A549 (cell line): ENCODE results near the gene ARHGAP9. TPM values are rescaled to one million over a fixed set of nuclear protein-coding genes. Genes with fewer than 3 reads are reported as not detected.
A peak's percentile ranks its signal among the peaks of the same experiment; 100 is the strongest.

Source experiments
- ATAC-seq, 2 experiments: fragments of 200-7000 bp in 1 of 2; fragments of >200 bp in 1 of 2; cut with Nextera tagmentation in 1 of 2; cut with Tn5 transposase in 1 of 2; 3 replicates each; pipeline versions ENCODE4 v1.8.0 to v1.9.1; 2018 to 2020; ENCODE audit warnings: mild to moderate bottlenecking in 1 of 2, moderate library complexity in 1 of 2
- CTCF ChIA-PET: fragments of 300-600 bp; sonication (Branson Sonifier 250); formaldehyde crosslinking; extraction: SDS; loops from one replicate; lab custom pipeline; 2021; ENCODE audit warnings: antibody characterized with exemption, inconsistent platforms; lab: Yijun Ruan, JAX
- POLR2A ChIA-PET: fragments of 350-600 bp; formaldehyde crosslinking; extraction: SDS; loops from one replicate; lab custom pipeline; 2021; ENCODE audit warnings: antibody characterized with exemption, inconsistent platforms; lab: Yijun Ruan, JAX
- DNase-seq, 2 experiments: peaks; one replicate each; pipeline versions ENCODE4 v3.0.0 to v3.0.0-alpha.2; 2011 to 2016; ENCODE audit warnings: low read depth in 1 of 2, low spot score in 1 of 2
- FAIRE-seq: peaks from 2 replicates; lab custom pipeline; 2011; peaks lifted over from hg19 to GRCh38; lab: Jason Lieb, UNC
- H3K27ac ChIP-seq, 2 experiments: fragments of >200 bp; sonication (Bioruptor Twin); formaldehyde crosslinking; 3 replicates each; pipeline ENCODE4 v1.5.1; 2016 to 2017
- H3K4me1 ChIP-seq: fragments of >200 bp; sonication (Bioruptor Twin); formaldehyde crosslinking; 3 replicates; pipeline ENCODE4 v1.6.1; 2016
- H3K4me2 ChIP-seq: fragments of >200 bp; sonication (Bioruptor Twin); formaldehyde crosslinking; 3 replicates; pipeline ENCODE4 v1.6.1; 2016
- H3K4me3 ChIP-seq: fragments of >200 bp; sonication (Bioruptor Twin); formaldehyde crosslinking; 3 replicates; pipeline ENCODE4 v1.5.1; 2016
- H3K9me3 ChIP-seq: fragments of >200 bp; sonication (Bioruptor Twin); formaldehyde crosslinking; 3 replicates; pipeline ENCODE4 v1.6.1; 2016
- CHD2 ChIP-seq: fragments of 150-350 bp; IDR thresholded peaks from 2 replicates; pipeline ENCODE4 v1.6.1; 2014; ENCODE audit warnings: low read length; ENCODE audit not compliant: partially characterized antibody
- EHMT2 ChIP-seq: fragments of 200-600 bp; sonication (generic); IDR thresholded peaks from 2 replicates; pipeline ENCODE4 v1.6.1; 2016; ENCODE audit warnings: antibody characterized with exemption, low read depth, mild to moderate bottlenecking, moderate library complexity
- ESRRA ChIP-seq: fragments of 150-350 bp; IDR thresholded peaks from 2 replicates; pipeline ENCODE4 v1.6.1; 2014; ENCODE audit warnings: mild to moderate bottlenecking, low read length, borderline replicate concordance
- HOXA7 ChIP-seq: fragments of 250-450 bp; sonication (Bioruptor Pico); IDR thresholded peaks from 2 replicates; pipeline ENCODE4 v1.5.0; 2020; ENCODE audit warnings: mild to moderate bottlenecking, moderate library complexity
- JUNB ChIP-seq: fragments of >200 bp; sonication (Bioruptor Twin); formaldehyde crosslinking; IDR thresholded peaks from 2 replicates; pipeline ENCODE4 v1.6.1; 2016
- NR3C1 ChIP-seq: fragments of >200 bp; sonication (Bioruptor Twin); formaldehyde crosslinking; IDR thresholded peaks from 3 replicates; pipeline ENCODE4 v1.6.1; 2017
- PHF8 ChIP-seq: fragments of 200-600 bp; sonication (generic); IDR thresholded peaks from 2 replicates; pipeline ENCODE4 v1.6.1; 2016; ENCODE audit warnings: low read depth, mild to moderate bottlenecking, antibody characterized with exemption, moderate library complexity, borderline replicate concordance
- POLR2AphosphoS2 ChIP-seq: conservative IDR thresholded peaks from 2 replicates; pipeline ENCODE4 v1.6.1; 2012; ENCODE audit warnings: low read length, improper control_type of control experiment, inconsistent platforms
- RCOR1 ChIP-seq: fragments of 150-350 bp; IDR thresholded peaks from 2 replicates; pipeline ENCODE4 v1.6.1; 2014; ENCODE audit warnings: antibody characterized with exemption, low read length, low read depth
- SMC3 ChIP-seq: fragments of >200 bp; sonication (Bioruptor Twin); formaldehyde crosslinking; IDR thresholded peaks from 3 replicates; pipeline ENCODE4 v1.6.1; 2018; ENCODE audit warnings: inconsistent platforms
- TP53 ChIP-seq: fragments of 250-450 bp; sonication (Bioruptor Pico); IDR thresholded peaks from 2 replicates; pipeline ENCODE4 v1.5.0; 2021; ENCODE audit warnings: mild to moderate bottlenecking, moderate library complexity
- ZFP36 ChIP-seq: fragments of 450-650 bp; IDR thresholded peaks from 2 replicates; pipeline ENCODE4 v1.6.1; 2014; ENCODE audit warnings: borderline replicate concordance; ENCODE audit not compliant: partially characterized antibody
- ZNF302 ChIP-seq: fragments of 250-450 bp; sonication (Bioruptor Pico); IDR thresholded peaks from 2 replicates; pipeline ENCODE4 v1.9.0; 2021; ENCODE audit warnings: inconsistent platforms, mild to moderate bottlenecking, moderate library complexity
- ZSCAN20 ChIP-seq: fragments of 250-450 bp; sonication (Bioruptor Pico); IDR thresholded peaks from 2 replicates; pipeline ENCODE4 v1.8.0; 2022; ENCODE audit warnings: mild to moderate bottlenecking, moderate library complexity
- WGBS: methylation state at CpG from one replicate; pipeline ENCODE4 v1.1.6; 2017; ENCODE audit errors: missing lambda C conversion rate; 5-methylcytosine and 5-hydroxymethylcytosine counted together
- polyA plus RNA-seq, 4 experiments: library from polyadenylated mRNA; depleted of rRNA in 3 of 4; stranded (reverse); fragments of >200 nt; fragmentation: RNase III in 1 of 4; extraction: RNeasy Plus Mini Kit Qiagen cat#74134 plus additional on column Dnase treatment in 1 of 4; gene quantifications; 2 replicates in 3 of 4; 3 replicates in 1 of 4; pipeline ENCODE4 v1.2.3, GENCODE V29; 2011 to 2017
- TF ChIP-seq, protein P1 (sequence below): fragments of 150-350 bp; IDR thresholded peaks from 2 replicates; pipeline ENCODE4 v1.6.1; 2014; ENCODE audit warnings: low read depth, mild to moderate bottlenecking, low read length
- TF ChIP-seq, protein P2 (sequence below): IDR thresholded peaks from 2 replicates; pipeline ENCODE4 v1.6.1; 2012
- TF ChIP-seq, protein P3 (sequence below): IDR thresholded peaks from 2 replicates; pipeline ENCODE4 v1.6.1; 2012; ENCODE audit warnings: low read depth, borderline replicate concordance

ARHGAP9 gene
- polyA plus RNA-seq, 2 of the 4 experiments (the other 2 are of a cell fraction), result 0.25 TPM; not detected in 1

DNA sequence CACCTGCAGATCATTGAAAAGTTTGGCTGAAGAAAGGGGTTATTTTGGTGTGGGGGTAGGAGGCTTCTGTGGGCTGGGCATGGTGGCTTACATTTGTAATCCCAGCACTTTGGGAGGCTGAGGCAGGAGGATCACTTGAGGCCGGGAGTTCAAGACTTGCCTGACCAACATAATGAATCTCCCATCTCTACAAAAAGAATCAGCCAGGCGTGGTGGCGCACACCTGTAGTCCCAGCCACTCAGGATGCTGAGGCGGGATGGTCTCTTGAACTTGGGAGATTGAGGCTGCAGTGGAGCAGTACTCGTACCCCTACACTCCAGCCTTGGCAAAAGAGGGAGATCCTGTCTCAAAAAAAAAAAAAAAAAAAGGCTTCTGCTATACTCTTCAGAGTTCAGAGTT, 33.6 kb upstream of the ARHGAP9 start:
- ATAC-seq (no peak), FAIRE-seq (no peak), DNase-seq (no peak)
- CTCF ChIA-PET, result interaction anchor here (1.3 to 1.7 kb wide), 2 partner anchors 51 to 54 kb away, joined by 3 to 6 read pairs; no protein-coding TSS in a partner anchor
- no peak overlapping the region for H3K4me3 ChIP-seq
- H3K4me2 ChIP-seq, result no peak overlapping the region
- POLR2A ChIA-PET, result no interaction called here
- no peak for TF ChIP-seq ZNF302 (CRISPR knock-in tag)
- TF ChIP-seq ZSCAN20 (CRISPR knock-in tag), result no peak
- TF ChIP-seq, protein P1, sequence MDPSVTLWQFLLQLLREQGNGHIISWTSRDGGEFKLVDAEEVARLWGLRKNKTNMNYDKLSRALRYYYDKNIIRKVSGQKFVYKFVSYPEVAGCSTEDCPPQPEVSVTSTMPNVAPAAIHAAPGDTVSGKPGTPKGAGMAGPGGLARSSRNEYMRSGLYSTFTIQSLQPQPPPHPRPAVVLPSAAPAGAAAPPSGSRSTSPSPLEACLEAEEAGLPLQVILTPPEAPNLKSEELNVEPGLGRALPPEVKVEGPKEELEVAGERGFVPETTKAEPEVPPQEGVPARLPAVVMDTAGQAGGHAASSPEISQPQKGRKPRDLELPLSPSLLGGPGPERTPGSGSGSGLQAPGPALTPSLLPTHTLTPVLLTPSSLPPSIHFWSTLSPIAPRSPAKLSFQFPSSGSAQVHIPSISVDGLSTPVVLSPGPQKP, result no peak
- TF ChIP-seq EHMT2, result no peak
- TF ChIP-seq TP53 (CRISPR knock-in tag), result no peak
- TF ChIP-seq, protein P2, sequence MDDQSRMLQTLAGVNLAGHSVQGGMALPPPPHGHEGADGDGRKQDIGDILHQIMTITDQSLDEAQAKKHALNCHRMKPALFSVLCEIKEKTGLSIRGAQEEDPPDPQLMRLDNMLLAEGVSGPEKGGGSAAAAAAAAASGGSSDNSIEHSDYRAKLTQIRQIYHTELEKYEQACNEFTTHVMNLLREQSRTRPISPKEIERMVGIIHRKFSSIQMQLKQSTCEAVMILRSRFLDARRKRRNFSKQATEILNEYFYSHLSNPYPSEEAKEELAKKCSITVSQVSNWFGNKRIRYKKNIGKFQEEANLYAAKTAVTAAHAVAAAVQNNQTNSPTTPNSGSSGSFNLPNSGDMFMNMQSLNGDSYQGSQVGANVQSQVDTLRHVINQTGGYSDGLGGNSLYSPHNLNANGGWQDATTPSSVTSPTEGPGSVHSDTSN, result no peak
- no peak for TF ChIP-seq ZFP36
- no peak for TF ChIP-seq RCOR1
- TF ChIP-seq ESRRA, result no peak
- no peak for TF ChIP-seq CHD2
- TF ChIP-seq, protein P3, sequence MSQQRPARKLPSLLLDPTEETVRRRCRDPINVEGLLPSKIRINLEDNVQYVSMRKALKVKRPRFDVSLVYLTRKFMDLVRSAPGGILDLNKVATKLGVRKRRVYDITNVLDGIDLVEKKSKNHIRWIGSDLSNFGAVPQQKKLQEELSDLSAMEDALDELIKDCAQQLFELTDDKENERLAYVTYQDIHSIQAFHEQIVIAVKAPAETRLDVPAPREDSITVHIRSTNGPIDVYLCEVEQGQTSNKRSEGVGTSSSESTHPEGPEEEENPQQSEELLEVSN, result no peak
- no peak for TF ChIP-seq HOXA7 (CRISPR knock-in tag)
- TF ChIP-seq POLR2AphosphoS2, result no peak
- no peak for TF ChIP-seq NR3C1
- no peak for TF ChIP-seq SMC3
- TF ChIP-seq JUNB, result no peak
- 97% methylated on average over 5 of the region's 5 CpGs for WGBS
- no peaks in the 10 kb centered on the region for H3K9me3 ChIP-seq
- peaks cover 19% of the 10 kb centered on the region for H3K4me1 ChIP-seq
- no peak overlapping the region for H3K27ac ChIP-seq

DNA sequence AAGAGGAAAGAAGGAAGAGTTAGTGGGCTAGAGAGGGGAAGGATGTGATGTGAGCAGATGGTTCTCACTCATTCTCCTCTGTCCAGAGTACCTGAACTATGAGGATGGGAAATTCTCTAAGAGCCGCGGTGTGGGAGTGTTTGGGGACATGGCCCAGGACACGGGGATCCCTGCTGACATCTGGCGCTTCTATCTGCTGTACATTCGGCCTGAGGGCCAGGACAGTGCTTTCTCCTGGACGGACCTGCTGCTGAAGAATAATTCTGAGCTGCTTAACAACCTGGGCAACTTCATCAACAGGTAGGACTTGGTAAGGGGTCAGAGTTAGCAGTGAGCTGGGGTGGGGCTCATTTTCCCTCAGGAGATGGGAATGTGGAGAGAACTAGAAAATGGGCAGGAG, 33.0 kb upstream of the ARHGAP9 start:
- Histone ChIP-seq H3K27ac (no peak overlapping the region), H3K4me3 (no peak overlapping the region), H3K9me3 (no peaks in the 10 kb centered on the region), H3K4me2 (no peak overlapping the region), H3K4me1 (peaks cover 13% of the 10 kb centered on the region)
- peak in 1 of 2 experiments; percentile 5; a peak in 1 of 6 replicates for ATAC-seq
- 92% methylated on average over 6 of the region's 6 CpGs for WGBS
- POLR2A ChIA-PET, result interaction anchor here (0.8 kb wide), 1 partner anchor 8 kb away, joined by 3 read pairs; the partner anchor contains the start of gene DDIT3
- CTCF ChIA-PET, result interaction anchor here (1.3 to 2.1 kb wide), 2 partner anchors 10 to 53 kb away, joined by 3 to 11 read pairs; no protein-coding TSS in a partner anchor
- FAIRE-seq, result no peak
- no peak for TF ChIP-seq NR3C1
- 0 out of 2 replicates have a peak, but pooled peaks have one; percentile 40 for TF ChIP-seq POLR2AphosphoS2
- no peak for DNase-seq

DNA sequence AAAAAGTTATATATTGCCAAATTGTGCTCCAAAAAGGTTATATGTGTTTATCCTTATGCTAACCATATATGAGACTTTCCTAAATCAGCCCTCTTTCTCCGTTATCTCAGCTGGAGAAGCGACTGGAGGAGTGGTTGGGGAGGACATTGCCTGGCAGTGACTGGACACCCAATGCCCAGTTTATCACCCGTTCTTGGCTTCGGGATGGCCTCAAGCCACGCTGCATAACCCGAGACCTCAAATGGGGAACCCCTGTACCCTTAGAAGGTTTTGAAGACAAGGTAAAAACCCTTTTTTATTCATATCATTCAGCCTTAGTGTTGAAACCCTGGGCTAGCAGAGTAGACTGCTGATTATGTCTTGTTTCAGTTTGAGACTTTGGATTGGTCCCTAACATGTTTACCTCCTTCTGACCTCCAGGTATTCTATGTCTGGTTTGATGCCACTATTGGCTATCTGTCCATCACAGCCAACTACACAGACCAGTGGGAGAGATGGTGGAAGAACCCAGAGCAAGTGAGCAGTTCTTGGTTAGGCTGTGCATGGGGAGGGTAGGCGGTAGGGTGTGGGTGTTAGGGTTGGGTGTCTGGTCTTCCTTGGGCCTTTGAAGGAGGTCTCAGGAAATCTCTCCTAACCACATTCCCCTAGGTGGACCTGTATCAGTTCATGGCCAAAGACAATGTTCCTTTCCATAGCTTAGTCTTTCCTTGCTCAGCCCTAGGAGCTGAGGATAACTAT, 32.1 kb upstream of the ARHGAP9 start:
- no peak for FAIRE-seq
- CTCF ChIA-PET, result interaction anchor here (0.6 to 2.1 kb wide), 5 partner anchors 9 to 205 kb away, joined by 3 to 11 read pairs (median 3); no protein-coding TSS in a partner anchor
- Histone ChIP-seq H3K9me3 (no peaks in the 10 kb centered on the region), H3K4me1 (peaks cover 4% of the 10 kb centered on the region; the same call in 2 of the 3 replicates), H3K27ac (no peak overlapping the region), H3K4me2 (no peak overlapping the region), H3K4me3 (no peak overlapping the region)
- WGBS, result 95% methylated on average over 7 of the region's 7 CpGs
- POLR2A ChIA-PET, result interaction anchor here (0.6 to 1.6 kb wide), 5 partner anchors 7 to 1684 kb away, joined by 3 to 5 read pairs (median 5); partner anchors contain the start of gene DDIT3
- no peak for DNase-seq
- TF ChIP-seq PHF8 (no peak), POLR2AphosphoS2 (0 out of 2 replicates have a peak, but pooled peaks have one; percentile 53)
- ATAC-seq, result no peak
